ENCODE results near the gene EPS15.
"Not testable (repeated sequence)": the region's sequence is repeated elsewhere in the genome, so short reads cannot be mapped to it uniquely, and the experiment has no call there.

EPS15 gene

GRCh38 chr1:51530447-51530846 is 11.4 kb upstream of the EPS15 start:
- H3K27me3 Mint-ChIP-seq; H3K9me3 Mint-ChIP-seq; H3K4me1 Mint-ChIP-seq; DNase-seq (ENCODE audit: low spot score in 2 of 2); ATAC-seq (ENCODE audit: low read depth); H3K36me3 Mint-ChIP-seq; H3K27ac Mint-ChIP-seq; H3K4me3 Mint-ChIP-seq: not testable (repeated sequence)

GRCh38 chr1:51527144-51527543 is 8.1 kb upstream of the EPS15 start:
- Mint-ChIP-seq H3K36me3 (no peaks in the 10 kb centered on the region), H3K27me3 (no peaks in the 10 kb centered on the region), H3K4me3 (no peak overlapping the region), H3K9me3 (no peaks in the 10 kb centered on the region), H3K4me1 (peaks cover 5% of the 10 kb centered on the region), H3K27ac (no peak overlapping the region)
- DNase-seq (ENCODE audit: low spot score in 2 of 2) (no peak), ATAC-seq (ENCODE audit: low read depth) (no peak)

GRCh38 chr1:51526248-51526647 is 7.2 kb upstream of the EPS15 start:
- DNase-seq (ENCODE audit: low spot score in 2 of 2) (no peak), ATAC-seq (ENCODE audit: low read depth) (no peak)
- H3K4me1 Mint-ChIP-seq, result peaks cover 5% of the 10 kb centered on the region
- H3K36me3 Mint-ChIP-seq, result no peaks in the 10 kb centered on the region
- H3K27ac Mint-ChIP-seq, result no peak overlapping the region
- H3K4me3 Mint-ChIP-seq, result no peak overlapping the region
- H3K9me3 Mint-ChIP-seq, result no peaks in the 10 kb centered on the region
- no peaks in the 10 kb centered on the region for H3K27me3 Mint-ChIP-seq

- H3K4me1 Mint-ChIP-seq, result peaks cover 12% of the 10 kb centered on the region
- no peaks in the 10 kb centered on the region for H3K36me3 Mint-ChIP-seq
- no peak overlapping the region for H3K4me3 Mint-ChIP-seq
- ATAC-seq (ENCODE audit: low read depth) (no peak), DNase-seq (ENCODE audit: low spot score in 2 of 2) (no peak)
- no peaks in the 10 kb centered on the region for H3K27me3 Mint-ChIP-seq
- no peaks in the 10 kb centered on the region for H3K9me3 Mint-ChIP-seq
- H3K27ac Mint-ChIP-seq, result no peak overlapping the region
These were observed 6.2 kb upstream of the EPS15 start for GRCh38 chr1:51525295-51525694.

- H3K27me3 Mint-ChIP-seq, result no peaks in the 10 kb centered on the region
- no peak for ATAC-seq (ENCODE audit: low read depth)
- H3K4me3 Mint-ChIP-seq, result no peak overlapping the region
These were observed 5.8 kb upstream of the EPS15 start for GRCh38 chr1:51524817-51525216.

GRCh38 chr1:51523931-51524330 is 4.9 kb upstream of the EPS15 start:
- DNase-seq (ENCODE audit: low spot score in 2 of 2) (no peak), ATAC-seq (ENCODE audit: low read depth) (no peak)
- no peaks in the 10 kb centered on the region for H3K27me3 Mint-ChIP-seq
- H3K36me3 Mint-ChIP-seq, result no peaks in the 10 kb centered on the region
- no peaks in the 10 kb centered on the region for H3K9me3 Mint-ChIP-seq
- no peak overlapping the region for H3K4me3 Mint-ChIP-seq
- peaks cover 17% of the 10 kb centered on the region for H3K4me1 Mint-ChIP-seq
- H3K27ac Mint-ChIP-seq, result no peak overlapping the region

More at GRCh38 chr1:51524817-51525216, 5.8 kb upstream of the EPS15 start:
- Mint-ChIP-seq H3K4me1 (peaks cover 17% of the 10 kb centered on the region), H3K27ac (no peak overlapping the region), H3K9me3 (no peaks in the 10 kb centered on the region), H3K36me3 (no peaks in the 10 kb centered on the region)
- no peak for DNase-seq (ENCODE audit: low spot score in 2 of 2)

- Mint-ChIP-seq H3K27ac (peak overlapping the region; percentile 51), H3K36me3 (peaks cover 3% of the 10 kb centered on the region), H3K27me3 (no peaks in the 10 kb centered on the region), H3K9me3 (no peaks in the 10 kb centered on the region), H3K4me1 (peaks cover 28% of the 10 kb centered on the region), H3K4me3 (no peak overlapping the region)
- DNase-seq (ENCODE audit: low spot score in 2 of 2) (no peak), ATAC-seq (ENCODE audit: low read depth) (peak; percentile 15)
These were observed 1.7 kb upstream of the EPS15 start for GRCh38 chr1:51520700-51521248.

GRCh38 chr1:51519865-51520699 is 1.0 kb upstream of the EPS15 start:
- peak overlapping the region; percentile 51 for H3K27ac Mint-ChIP-seq
- H3K36me3 Mint-ChIP-seq, result peaks cover 3% of the 10 kb centered on the region
- no peaks in the 10 kb centered on the region for H3K27me3 Mint-ChIP-seq
- no peaks in the 10 kb centered on the region for H3K9me3 Mint-ChIP-seq
- H3K4me3 Mint-ChIP-seq, result peak overlapping the region; percentile 35
- ATAC-seq (ENCODE audit: low read depth) (no peak), DNase-seq (ENCODE audit: low spot score in 2 of 2) (no peak)
- peaks cover 34% of the 10 kb centered on the region for H3K4me1 Mint-ChIP-seq

GRCh38 chr1:51518586-51519047 is 449 bp downstream of the EPS15 start:
- H3K9me3 Mint-ChIP-seq, result no peaks in the 10 kb centered on the region
- ATAC-seq (ENCODE audit: low read depth) (peak; percentile 37), DNase-seq (ENCODE audit: low spot score in 2 of 2) (peak in 1 of 2 donors; percentile 29)
- H3K27ac Mint-ChIP-seq, result peak overlapping the region; percentile 92
- H3K4me1 Mint-ChIP-seq, result peaks cover 36% of the 10 kb centered on the region
- no peaks in the 10 kb centered on the region for H3K27me3 Mint-ChIP-seq
- H3K36me3 Mint-ChIP-seq, result peaks cover 3% of the 10 kb centered on the region
- H3K4me3 Mint-ChIP-seq, result peak overlapping the region; percentile 91

GRCh38 chr1:51518033-51518585 is 957 bp downstream of the EPS15 start:
- DNase-seq (ENCODE audit: low spot score in 2 of 2), result peak; percentile 11 to 34
- peak overlapping the region; percentile 92 for H3K27ac Mint-ChIP-seq
- peaks cover 3% of the 10 kb centered on the region for H3K36me3 Mint-ChIP-seq
- peaks cover 34% of the 10 kb centered on the region for H3K4me1 Mint-ChIP-seq
- peak overlapping the region; percentile 91 for H3K4me3 Mint-ChIP-seq
- no peaks in the 10 kb centered on the region for H3K9me3 Mint-ChIP-seq
- H3K27me3 Mint-ChIP-seq, result no peaks in the 10 kb centered on the region
- peak; percentile 22 for ATAC-seq (ENCODE audit: low read depth)

- DNase-seq (ENCODE audit: low spot score in 2 of 2) (no peak), ATAC-seq (ENCODE audit: low read depth) (no peak)
- Mint-ChIP-seq H3K36me3 (peaks cover 3% of the 10 kb centered on the region), H3K27ac (peak overlapping the region; percentile 92), H3K4me3 (peak overlapping the region; percentile 91), H3K27me3 (no peaks in the 10 kb centered on the region), H3K9me3 (no peaks in the 10 kb centered on the region), H3K4me1 (peaks cover 38% of the 10 kb centered on the region)
These were observed 1.6 kb downstream of the EPS15 start for GRCh38 chr1:51517361-51518032.

- peak overlapping the region; percentile 59 for H3K4me3 Mint-ChIP-seq
- H3K4me1 Mint-ChIP-seq, result peaks cover 41% of the 10 kb centered on the region
- DNase-seq (ENCODE audit: low spot score in 2 of 2) (no peak), ATAC-seq (ENCODE audit: low read depth) (no peak)
- peak overlapping the region; percentile 92 for H3K27ac Mint-ChIP-seq
- H3K36me3 Mint-ChIP-seq, result peaks cover 3% of the 10 kb centered on the region
- no peaks in the 10 kb centered on the region for H3K9me3 Mint-ChIP-seq
- H3K27me3 Mint-ChIP-seq, result no peaks in the 10 kb centered on the region
These were observed 2.4 kb downstream of the EPS15 start for GRCh38 chr1:51516649-51517158.

- ATAC-seq (ENCODE audit: low read depth), result no peak
- no peaks in the 10 kb centered on the region for H3K27me3 Mint-ChIP-seq
- H3K36me3 Mint-ChIP-seq, result peaks cover 5% of the 10 kb centered on the region
- peak overlapping the region; percentile 78 for H3K4me3 Mint-ChIP-seq
- no peaks in the 10 kb centered on the region for H3K9me3 Mint-ChIP-seq
- peaks cover 44% of the 10 kb centered on the region for H3K4me1 Mint-ChIP-seq
- no peak for DNase-seq (ENCODE audit: low spot score in 2 of 2)
- H3K27ac Mint-ChIP-seq, result peak overlapping the region; percentile 92
These were observed 3.0 kb downstream of the EPS15 start for GRCh38 chr1:51515982-51516648.

All from memory B cell (primary cell).